H1 (cell line): ENCODE data around the gene LGALS4. TPM values are rescaled to one million over a fixed set of nuclear protein-coding genes. Genes with fewer than 3 reads are reported as not detected.
"Not testable (repeated sequence)": the region's sequence is repeated elsewhere in the genome, so short reads cannot be mapped to it uniquely, and the experiment has no call there.

ENCODE experiments used
- CTCF ChIA-PET: fragments of 300-600 bp; sonication (Branson Sonifier 250); formaldehyde crosslinking; loops from one replicate; lab custom pipeline; 2021; ENCODE audit not compliant: partially characterized antibody; lab: Charles Lee
- POLR2A ChIA-PET: fragments of 300-600 bp; sonication (Branson Sonifier 250); formaldehyde crosslinking; loops from one replicate; lab custom pipeline; 2021; ENCODE audit warnings: inconsistent platforms; ENCODE audit not compliant: partially characterized antibody; lab: Charles Lee
- DNase-seq, 2 experiments: peaks; one replicate each; pipeline versions ENCODE4 v3.0.0 to v3.0.0-alpha.2; 2010 to 2022; ENCODE audit warnings: low spot score in 2 of 2, low read depth in 1 of 2, mixed read lengths in 1 of 2
- FAIRE-seq: peaks from 2 replicates; lab custom pipeline; 2011; peaks lifted over from hg19 to GRCh38; lab: Jason Lieb, UNC
- H2AFZ ChIP-seq: 2 replicates; pipeline ENCODE4 v1.8.1; 2012; ENCODE audit warnings: low read length, inconsistent platforms
- H2AK5ac ChIP-seq: 2 replicates; pipeline ENCODE4 v1.6.1; 2013; ENCODE audit warnings: low read depth, low read length
- H2BK120ac ChIP-seq: replicated peaks from 2 replicates; pipeline ENCODE3; 2013; ENCODE audit warnings: low read depth, low read length, inconsistent platforms
- H2BK12ac ChIP-seq: 2 replicates; pipeline ENCODE4 v1.6.1; 2013; ENCODE audit warnings: low read depth, low read length
- H2BK15ac ChIP-seq: 2 replicates; pipeline ENCODE4 v1.6.1; 2013; ENCODE audit warnings: low read length
- H2BK20ac ChIP-seq: 2 replicates; pipeline ENCODE4 v1.6.1; 2013; ENCODE audit warnings: low read length
- H2BK5ac ChIP-seq: 2 replicates; pipeline ENCODE4 v1.6.1; 2013; ENCODE audit warnings: low read depth, low read length
- H3K14ac ChIP-seq: 2 replicates; pipeline ENCODE4 v1.6.1; 2013; ENCODE audit warnings: inconsistent platforms; ENCODE audit not compliant: insufficient read length
- H3K18ac ChIP-seq: 2 replicates; pipeline ENCODE4 v1.6.1; 2013; ENCODE audit warnings: low read length; ENCODE audit errors: extremely low read depth
- H3K23ac ChIP-seq: 2 replicates; pipeline ENCODE4 v1.6.1; 2013; ENCODE audit warnings: inconsistent platforms; ENCODE audit not compliant: insufficient read length
- H3K23me2 ChIP-seq: 2 replicates; pipeline ENCODE4 v1.6.1; 2013; ENCODE audit warnings: low read depth, low read length
- H3K27ac ChIP-seq: 2 replicates; pipeline ENCODE4 v1.6.1; 2011; ENCODE audit warnings: low read depth, low read length, inconsistent platforms
- H3K27me3 ChIP-seq, 4 experiments: replicated peaks in 1 of 4; 1 replicate in 1 of 4; 2 replicates in 3 of 4; pipeline versions ENCODE4 v1.6.1 to v1.8.1; 2011 to 2013; ENCODE audit warnings: low read length in 3 of 4, mild to moderate bottlenecking in 3 of 4, inconsistent platforms in 2 of 4, mixed read lengths in 2 of 4, moderate library complexity in 1 of 4; ENCODE audit not compliant: control insufficient read depth in 3 of 4, insufficient read depth in 3 of 4; ENCODE audit errors: extremely low read depth in 1 of 4
- H3K36me3 ChIP-seq, 4 experiments: 2 replicates each; pipeline versions ENCODE4 v1.6.1 to v1.8.1; 2011 to 2013; ENCODE audit warnings: mild to moderate bottlenecking in 4 of 4, low read length in 3 of 4, moderate library complexity in 2 of 4, control low read depth in 1 of 4, inconsistent platforms in 1 of 4; ENCODE audit not compliant: insufficient read depth in 4 of 4, control insufficient read depth in 2 of 4
- H3K4ac ChIP-seq: replicated peaks from 2 replicates; pipeline ENCODE3; 2013; ENCODE audit warnings: low read length, low read depth, mixed read lengths, inconsistent platforms; ENCODE audit not compliant: insufficient read length
- H3K4me1 ChIP-seq, 4 experiments: replicated peaks in 1 of 4; 1 replicate in 1 of 4; 2 replicates in 3 of 4; pipeline versions ENCODE4 v1.6.1 to v1.8.1; 2011 to 2013; ENCODE audit warnings: low read length in 3 of 4, inconsistent platforms in 2 of 4, mixed read lengths in 1 of 4; ENCODE audit not compliant: insufficient read depth in 4 of 4, control insufficient read depth in 3 of 4
- H3K4me2 ChIP-seq, 2 experiments: 2 replicates each; pipeline versions ENCODE4 v1.6.1 to v1.8.1; 2011 to 2013; ENCODE audit warnings: low read depth in 2 of 2, low read length in 2 of 2, control low read depth in 1 of 2, inconsistent platforms in 1 of 2, mild to moderate bottlenecking in 1 of 2; ENCODE audit not compliant: insufficient read depth in 1 of 2
- H3K4me3 ChIP-seq, 4 experiments: fragments of 200-600, 300-600 bp in 1 of 4; sonication (generic), shearing (Covaris generic), sonication (Bioruptor Twin) in 1 of 4; 2 replicates each; pipeline versions ENCODE4 v1.5.1 to v1.8.1; 2011 to 2016; ENCODE audit warnings: low read length in 4 of 4, low read depth in 3 of 4, control low read depth in 2 of 4, inconsistent platforms in 2 of 4, mild to moderate bottlenecking in 2 of 4, mixed read lengths in 1 of 4, moderate library complexity in 1 of 4; ENCODE audit not compliant: insufficient read depth in 2 of 4; ENCODE audit errors: extremely low read depth in 1 of 4
- H3K56ac ChIP-seq: replicated peaks from 2 replicates; pipeline ENCODE3; 2013; ENCODE audit warnings: low read depth, mild to moderate bottlenecking, mixed read lengths, low read length, inconsistent platforms; ENCODE audit not compliant: insufficient read length
- H3K79me1 ChIP-seq: 2 replicates; pipeline ENCODE4 v1.6.1; 2013; ENCODE audit warnings: low read depth, low read length, control low read depth
- H3K79me2 ChIP-seq, 2 experiments: 2 replicates each; pipeline versions ENCODE4 v1.6.1 to v1.8.1; 2012 to 2013; ENCODE audit warnings: low read length in 2 of 2, mild to moderate bottlenecking in 2 of 2, inconsistent platforms in 1 of 2; ENCODE audit not compliant: insufficient read depth in 2 of 2, control insufficient read depth in 1 of 2
- H3K9ac ChIP-seq, 4 experiments: replicated peaks in 1 of 4; 1 replicate in 1 of 4; 2 replicates in 3 of 4; pipeline versions ENCODE4 v1.6.1 to v1.8.1; 2011 to 2013; ENCODE audit warnings: low read depth in 3 of 4, low read length in 3 of 4, control low read depth in 2 of 4, mild to moderate bottlenecking in 2 of 4, moderate library complexity in 2 of 4, inconsistent platforms in 1 of 4; ENCODE audit errors: extremely low read depth in 1 of 4
- H3K9me3 ChIP-seq, 2 experiments: 2 replicates each; pipeline versions ENCODE4 v1.6.1 to v1.8.1; 2012 to 2013; ENCODE audit warnings: mild to moderate bottlenecking in 2 of 2, moderate library complexity in 2 of 2, control low read depth in 1 of 2, inconsistent platforms in 1 of 2, low read depth in 1 of 2, low read length in 1 of 2, mixed read lengths in 1 of 2; ENCODE audit not compliant: insufficient read depth in 2 of 2
- H4K20me1 ChIP-seq, 2 experiments: replicated peaks in 1 of 2; 2 replicates each; pipeline versions ENCODE3 to v1.8.1; 2011 to 2013; ENCODE audit warnings: inconsistent platforms in 2 of 2, low read length in 2 of 2, mild to moderate bottlenecking in 1 of 2; ENCODE audit not compliant: insufficient read depth in 2 of 2, control insufficient read depth in 1 of 2
- H4K5ac ChIP-seq: 2 replicates; pipeline ENCODE4 v1.6.1; 2013; ENCODE audit warnings: low read length, low read depth, mixed read lengths, inconsistent platforms; ENCODE audit not compliant: insufficient read length
- H4K8ac ChIP-seq: 2 replicates; pipeline ENCODE4 v1.8.0; 2013; ENCODE audit warnings: mild to moderate bottlenecking, moderate library complexity, low read length, inconsistent platforms; ENCODE audit not compliant: insufficient read depth; ENCODE audit errors: extremely low read depth
- H4K91ac ChIP-seq: replicated peaks from 2 replicates; pipeline ENCODE3; 2013; ENCODE audit warnings: low read length, mixed read lengths, inconsistent platforms; ENCODE audit not compliant: insufficient read length
- whole genome bisulfite sequencing, 2 experiments: shearing (Covaris generic) in 1 of 2; methylation state at CpG; one replicate each; pipeline versions ENCODE4 v1.1.6 to v1.1.7; 2013 to 2015; ENCODE audit warnings: low lambda C conversion rate in 2 of 2, mixed read lengths in 2 of 2, inconsistent platforms in 1 of 2, low coverage in 1 of 2, missing lambda C conversion rate in 1 of 2; ENCODE audit not compliant: insufficient replicate concordance in 2 of 2, insufficient coverage in 1 of 2, insufficient read length in 1 of 2; ENCODE audit errors: extremely low coverage in 1 of 2, missing lambda C conversion rate in 1 of 2; 5-methylcytosine and 5-hydroxymethylcytosine counted together
- polyA plus RNA-seq, 7 experiments: library from polyadenylated mRNA; depleted of rRNA in 3 of 7; stranded (reverse) in 5 of 7; unstranded in 2 of 7; fragments of >200 nt in 5 of 7; fragments of 200-250 nt in 2 of 7; gene quantifications; 1 replicate in 5 of 7; 2 replicates in 1 of 7; 4 replicates in 1 of 7; pipeline versions ENCODE4 v1.2.1 to v1.2.3, GENCODE V29; 2011 to 2013; ENCODE audit warnings: missing spikeins in 2 of 7, mixed read lengths in 2 of 7
- small RNA-seq: library from polyadenylated mRNA; stranded (forward); fragments of <200 nt; extraction: miRNeasy Mini kit (QIAGEN cat#:217004); gene quantifications from one replicate; pipeline ENCODE3, GENCODE V24; 2013; ENCODE audit not compliant: insufficient read depth
- total RNA-seq: library from RNA; stranded (reverse); fragmentation: NEBNext Ultra II Directional; extraction: Animal tissue kit (Norgen Biotek cat#: 25700); gene quantifications from 2 replicates; pipeline ENCODE4 v1.2.1, GENCODE V29; 2021

Gene LGALS4
- total and polyA plus RNA-seq, 2 of the 8 experiments (the other 6 are each of a cell fraction or from before 2014, with no cell fraction given), result 0.32 to 0.37 TPM

DNA sequence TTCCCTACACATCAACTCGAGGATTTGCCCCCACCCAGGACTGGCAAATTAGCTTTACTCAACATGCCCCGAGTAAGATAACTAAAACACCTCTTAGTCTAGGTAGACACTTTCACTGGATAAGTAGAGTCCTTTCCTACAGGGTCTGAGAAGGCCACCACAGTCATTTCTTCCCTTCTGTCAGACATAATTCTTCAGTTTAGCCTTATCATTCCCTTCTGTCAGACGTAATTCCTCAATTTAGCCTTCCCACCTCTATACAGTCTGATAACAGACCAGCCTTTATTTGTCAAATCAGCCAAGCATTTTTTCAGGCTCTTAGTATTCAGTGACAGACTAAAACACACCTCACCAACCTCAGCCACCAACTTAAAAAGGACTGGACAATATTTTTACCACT is 59.0 kb downstream of the LGALS4 start:
- H3K23me2 ChIP-seq, DNase-seq, H4K20me1 ChIP-seq, H2BK5ac ChIP-seq, H4K91ac ChIP-seq, H4K5ac ChIP-seq, H2BK15ac ChIP-seq, CTCF ChIA-PET, H3K14ac ChIP-seq, H2BK120ac ChIP-seq, H3K79me2 ChIP-seq, H3K9me3 ChIP-seq, H3K23ac ChIP-seq, FAIRE-seq, H3K27me3 ChIP-seq, H2AK5ac ChIP-seq, H3K27ac ChIP-seq, H3K79me1 ChIP-seq, H3K18ac ChIP-seq, H4K8ac ChIP-seq, H3K4me1 ChIP-seq, H2BK20ac ChIP-seq, H2BK12ac ChIP-seq, H3K4me3 ChIP-seq, H2AFZ ChIP-seq, POLR2A ChIA-PET, H3K56ac ChIP-seq, H3K4me2 ChIP-seq, H3K9ac ChIP-seq, H3K36me3 ChIP-seq, H3K4ac ChIP-seq: not testable (repeated sequence)
- 81% methylated on average over 3 of the region's 3 CpGs; no CpG with 5 or more reads in 1 of the 2 experiments for WGBS, 2 experiments

Small RNA genes lying within 50 kb of the gene (small RNA-seq; reads per million reads assigned to genes)
- gene RNU6-140P, result not detected

Other genes starting within 250 kb of the LGALS4 start
- gene MAP4K1, start 195.0 kb downstream of the LGALS4 start, total RNA-seq, result 10.4 and 14.4 TPM in 2 replicates
- 9.0 and 22.0 TPM in 2 replicates for gene MAP4K1, start 195.0 kb downstream of the LGALS4 start, polyA plus RNA-seq (2011; rRNA removed)
- 329 and 344 TPM in 2 replicates for gene EIF3K, start 193.8 kb downstream of the LGALS4 start, total RNA-seq
- gene EIF3K, start 193.8 kb downstream of the LGALS4 start, polyA plus RNA-seq (2011; rRNA removed), result 937 and 977 TPM in 2 replicates
- 520 and 530 TPM in 2 replicates for gene ACTN4, start 165.3 kb downstream of the LGALS4 start, total RNA-seq
- gene ACTN4, start 165.3 kb downstream of the LGALS4 start, polyA plus RNA-seq (2011; rRNA removed), result 211 and 281 TPM in 2 replicates
- gene CAPN12, start 68.5 kb downstream of the LGALS4 start, total RNA-seq, result 7.9 and 8.8 TPM in 2 replicates
- 20.0 and 25.9 TPM in 2 replicates for gene CAPN12, start 68.5 kb downstream of the LGALS4 start, polyA plus RNA-seq (2011; rRNA removed)
- not detected in 2 replicates for gene LGALS7, start 39.4 kb downstream of the LGALS4 start, total RNA-seq
- gene LGALS7, start 39.4 kb downstream of the LGALS4 start, polyA plus RNA-seq (2011; rRNA removed), result 0.32 and 1.2 TPM in 2 replicates
- not detected in 2 replicates for gene LGALS7B, start 23.7 kb downstream of the LGALS4 start, total RNA-seq
- 3.6 and 6.2 TPM in 2 replicates for gene LGALS7B, start 23.7 kb downstream of the LGALS4 start, polyA plus RNA-seq (2011; rRNA removed)
- gene ECH1, start 18.8 kb upstream of the LGALS4 start, total RNA-seq, result 101 and 103 TPM in 2 replicates
- gene ECH1, start 18.8 kb upstream of the LGALS4 start, polyA plus RNA-seq (2011; rRNA removed), result 147 and 173 TPM in 2 replicates
- gene HNRNPL, start 37.0 kb upstream of the LGALS4 start, total RNA-seq, result 711 and 779 TPM in 2 replicates
- 403 and 404 TPM in 2 replicates for gene HNRNPL, start 37.0 kb upstream of the LGALS4 start, polyA plus RNA-seq (2011; rRNA removed)
- gene RINL, start 65.3 kb upstream of the LGALS4 start, total RNA-seq, result 11.9 and 14.2 TPM in 2 replicates
- 11.1 and 13.1 TPM in 2 replicates for gene RINL, start 65.3 kb upstream of the LGALS4 start, polyA plus RNA-seq (2011; rRNA removed)
- gene SIRT2, start 86.7 kb upstream of the LGALS4 start, total RNA-seq, result 6.1 and 6.5 TPM in 2 replicates
- gene SIRT2, start 86.7 kb upstream of the LGALS4 start, polyA plus RNA-seq (2011; rRNA removed), result 10.0 and 11.8 TPM in 2 replicates
- 36.3 and 37.3 TPM in 2 replicates for gene NFKBIB, start 87.0 kb upstream of the LGALS4 start, total RNA-seq
- gene NFKBIB, start 87.0 kb upstream of the LGALS4 start, polyA plus RNA-seq (2011; rRNA removed), result 44.1 and 62.3 TPM in 2 replicates
- gene CCER2, start 99.2 kb upstream of the LGALS4 start, total RNA-seq, result 0.56 and 0.73 TPM in 2 replicates
- 0.32 and 0.71 TPM in 2 replicates for gene CCER2, start 99.2 kb upstream of the LGALS4 start, polyA plus RNA-seq (2011; rRNA removed)
- 59.2 and 68.0 TPM in 2 replicates for gene SARS2, start 117.8 kb upstream of the LGALS4 start, total RNA-seq
- 102 and 139 TPM in 2 replicates for gene SARS2, start 117.8 kb upstream of the LGALS4 start, polyA plus RNA-seq (2011; rRNA removed)
- gene MRPS12, start 118.0 kb upstream of the LGALS4 start, total RNA-seq, result 79.0 and 87.6 TPM in 2 replicates
- gene MRPS12, start 118.0 kb upstream of the LGALS4 start, polyA plus RNA-seq (2011; rRNA removed), result 175 and 190 TPM in 2 replicates
- 14.5 and 15.3 TPM in 2 replicates for gene FBXO17, start 162.8 kb upstream of the LGALS4 start, total RNA-seq
- 11.7 and 19.9 TPM in 2 replicates for gene FBXO17, start 162.8 kb upstream of the LGALS4 start, polyA plus RNA-seq (2011; rRNA removed)
- gene FBXO27, start 219.6 kb upstream of the LGALS4 start, total RNA-seq, result 18.8 and 25.5 TPM in 2 replicates
- 10.9 and 16.8 TPM in 2 replicates for gene FBXO27, start 219.6 kb upstream of the LGALS4 start, polyA plus RNA-seq (2011; rRNA removed)